ENCODE measurements around the gene GSK3B. TPM values are rescaled to one million over a fixed set of nuclear protein-coding genes. Genes with fewer than 3 reads are reported as not detected.

Gene GSK3B
- total RNA-seq, 2 donors from 2014 or later = 57.3 to 59.8 TPM

- WGBS, 2 experiments (ENCODE audit: insufficient coverage in 1 of 2, insufficient read length in 1 of 2) = 82 to 83% methylated on average over 3 to 4 of the region's 4 CpGs
- no peaks in the 10 kb centered on the region for H3K9me3 Mint-ChIP-seq
Measured at GRCh38 chr3:120066634-120067033, 27.6 kb downstream of the GSK3B start.

GRCh38 chr3:120064641-120065040 lies 29.6 kb downstream of the GSK3B start:
- H3K9me3 ChIP-seq (ENCODE audit: control insufficient read depth, low read length) = no peaks in the 10 kb centered on the region
- Mint-ChIP-seq H3K27me3 (ENCODE audit: insufficient read depth) (no peaks in the 10 kb centered on the region), H3K27ac (no peak overlapping the region), H3K9me3 (no peaks in the 10 kb centered on the region), H3K4me1 (peaks cover 18% of the 10 kb centered on the region), H3K4me3 (no peak overlapping the region), H3K36me3 (ENCODE audit: low read depth) (peaks cover 12% of the 10 kb centered on the region)
- no peaks in the 10 kb centered on the region for H3K4me1 ChIP-seq (ENCODE audit: control insufficient read depth, insufficient read depth, low read length)
- no peak overlapping the region for H3K27ac ChIP-seq (ENCODE audit: low read depth, low read length)
- no peak overlapping the region for H3K9ac ChIP-seq (ENCODE audit: extremely low read depth, low read length, poor library complexity, severe bottlenecking)
- H3K36me3 ChIP-seq (ENCODE audit: control insufficient read depth, insufficient read depth, low read length) = peaks cover 8% of the 10 kb centered on the region
- H3K27me3 ChIP-seq (ENCODE audit: control insufficient read depth, insufficient read depth, low read length, poor library complexity, severe bottlenecking) = no peaks in the 10 kb centered on the region
- no peak for TF ChIP-seq CTCF (conservative IDR thresholded peaks at IDR 0.05)
- no peak overlapping the region for H3K4me3 ChIP-seq (ENCODE audit: low read length)
- 98 to 100% methylated on average over 1 to 2 of the region's 2 CpGs for WGBS, 2 experiments (ENCODE audit: insufficient coverage in 1 of 2, insufficient read length in 1 of 2)
- DNase-seq = no peak

More at GRCh38 chr3:120066634-120067033, 27.6 kb downstream of the GSK3B start:
- no peaks in the 10 kb centered on the region for H3K27me3 Mint-ChIP-seq (ENCODE audit: insufficient read depth)
- Histone ChIP-seq H3K4me1 (ENCODE audit: control insufficient read depth, insufficient read depth, low read length) (no peaks in the 10 kb centered on the region), H3K9ac (ENCODE audit: extremely low read depth, low read length, poor library complexity, severe bottlenecking) (no peak overlapping the region), H3K27me3 (ENCODE audit: control insufficient read depth, insufficient read depth, low read length, poor library complexity, severe bottlenecking) (no peaks in the 10 kb centered on the region), H3K36me3 (ENCODE audit: control insufficient read depth, insufficient read depth, low read length) (peaks cover 8% of the 10 kb centered on the region), H3K9me3 (ENCODE audit: control insufficient read depth, low read length) (no peaks in the 10 kb centered on the region), H3K27ac (ENCODE audit: low read depth, low read length) (no peak overlapping the region), H3K4me3 (ENCODE audit: low read length) (no peak overlapping the region)
- peaks cover 12% of the 10 kb centered on the region for H3K36me3 Mint-ChIP-seq (ENCODE audit: low read depth)
- H3K4me1 Mint-ChIP-seq = peaks cover 16% of the 10 kb centered on the region
- no peak for DNase-seq
- no peak overlapping the region for H3K27ac Mint-ChIP-seq
- no peak overlapping the region for H3K4me3 Mint-ChIP-seq
- TF ChIP-seq CTCF (conservative IDR thresholded peaks at IDR 0.05) = no peak

- Histone ChIP-seq H3K27me3 (ENCODE audit: control insufficient read depth, insufficient read depth, low read length, poor library complexity, severe bottlenecking) (no peaks in the 10 kb centered on the region), H3K9me3 (ENCODE audit: control insufficient read depth, low read length) (no peaks in the 10 kb centered on the region), H3K36me3 (ENCODE audit: control insufficient read depth, insufficient read depth, low read length) (peaks cover 13% of the 10 kb centered on the region), H3K27ac (ENCODE audit: low read depth, low read length) (no peak overlapping the region), H3K4me3 (ENCODE audit: low read length) (no peak overlapping the region), H3K4me1 (ENCODE audit: control insufficient read depth, insufficient read depth, low read length) (no peaks in the 10 kb centered on the region), H3K9ac (ENCODE audit: extremely low read depth, low read length, poor library complexity, severe bottlenecking) (no peak overlapping the region)
- no peak overlapping the region for H3K4me3 Mint-ChIP-seq
- no peaks in the 10 kb centered on the region for H3K27me3 Mint-ChIP-seq (ENCODE audit: insufficient read depth)
- 83% methylated on average over 3 of the region's 4 CpGs; no CpG with 5 or more reads in 1 of the 2 experiments for WGBS, 2 experiments (ENCODE audit: insufficient coverage in 1 of 2, insufficient read length in 1 of 2)
- peak; percentile 62 for DNase-seq
- peaks cover 20% of the 10 kb centered on the region for H3K4me1 Mint-ChIP-seq
- no peaks in the 10 kb centered on the region for H3K9me3 Mint-ChIP-seq
- no peak overlapping the region for H3K27ac Mint-ChIP-seq
- TF ChIP-seq CTCF (conservative IDR thresholded peaks at IDR 0.05) = no peak
- peaks cover 9% of the 10 kb centered on the region for H3K36me3 Mint-ChIP-seq (ENCODE audit: low read depth)
Measured at GRCh38 chr3:120062474-120062873, 31.8 kb downstream of the GSK3B start.
